HL-60 (cell line): ENCODE measurements around the gene LRRC74B.

Experiments used
- GABPA ChIP-seq: IDR thresholded peaks from 2 replicates; pipeline ENCODE4 v1.6.1; 2012; ENCODE audit warnings: low read depth
- POLR2AphosphoS5 ChIP-seq: IDR thresholded peaks from 2 replicates; pipeline ENCODE4 v1.6.1; 2012; ENCODE audit warnings: low read depth
- TF ChIP-seq, protein P1 (sequence below): IDR thresholded peaks from one replicate; pipeline ENCODE4 v1.5.1; 2011; ENCODE audit warnings: low read length, control low read depth, inconsistent platforms; ENCODE audit not compliant: insufficient read depth

DNA sequence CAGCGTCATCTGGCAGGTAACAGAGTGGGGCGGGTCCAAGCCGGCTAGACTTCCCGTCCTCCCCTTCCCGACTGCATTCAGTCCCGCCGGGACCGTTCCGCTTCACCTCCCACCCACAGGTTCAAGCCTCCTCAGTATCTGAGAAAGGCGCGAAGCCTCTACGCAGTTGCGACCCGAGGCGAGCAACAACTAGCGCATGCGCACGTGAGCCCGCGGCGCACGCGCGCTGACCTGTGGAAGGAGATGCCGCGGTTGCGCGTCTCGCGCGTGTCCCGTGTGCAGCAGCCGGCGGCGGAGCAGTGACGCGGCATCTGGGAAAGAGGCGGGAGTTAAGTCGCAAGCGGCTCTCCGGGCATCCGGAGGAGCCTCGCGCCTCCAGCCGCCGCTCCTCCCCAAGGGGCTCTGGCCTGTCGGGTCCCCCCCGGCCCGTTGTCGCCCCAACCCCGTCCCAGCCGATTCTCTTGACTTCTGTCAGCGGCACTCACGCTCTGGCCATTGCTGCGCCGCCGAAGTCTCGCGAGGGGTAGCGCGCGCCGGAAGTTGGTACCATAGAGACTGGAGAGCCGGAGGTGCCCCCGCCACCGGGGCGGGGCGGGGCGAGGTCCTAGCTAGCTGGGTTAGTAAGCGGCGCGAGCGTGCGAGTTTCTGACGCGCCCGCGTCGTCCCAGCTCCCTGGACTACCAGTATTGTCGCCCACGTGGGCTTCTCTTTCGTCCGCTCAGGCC is 44.0 kb upstream of the LRRC74B start, which contains the start of gene THAP7:
- TF ChIP-seq, protein P1, sequence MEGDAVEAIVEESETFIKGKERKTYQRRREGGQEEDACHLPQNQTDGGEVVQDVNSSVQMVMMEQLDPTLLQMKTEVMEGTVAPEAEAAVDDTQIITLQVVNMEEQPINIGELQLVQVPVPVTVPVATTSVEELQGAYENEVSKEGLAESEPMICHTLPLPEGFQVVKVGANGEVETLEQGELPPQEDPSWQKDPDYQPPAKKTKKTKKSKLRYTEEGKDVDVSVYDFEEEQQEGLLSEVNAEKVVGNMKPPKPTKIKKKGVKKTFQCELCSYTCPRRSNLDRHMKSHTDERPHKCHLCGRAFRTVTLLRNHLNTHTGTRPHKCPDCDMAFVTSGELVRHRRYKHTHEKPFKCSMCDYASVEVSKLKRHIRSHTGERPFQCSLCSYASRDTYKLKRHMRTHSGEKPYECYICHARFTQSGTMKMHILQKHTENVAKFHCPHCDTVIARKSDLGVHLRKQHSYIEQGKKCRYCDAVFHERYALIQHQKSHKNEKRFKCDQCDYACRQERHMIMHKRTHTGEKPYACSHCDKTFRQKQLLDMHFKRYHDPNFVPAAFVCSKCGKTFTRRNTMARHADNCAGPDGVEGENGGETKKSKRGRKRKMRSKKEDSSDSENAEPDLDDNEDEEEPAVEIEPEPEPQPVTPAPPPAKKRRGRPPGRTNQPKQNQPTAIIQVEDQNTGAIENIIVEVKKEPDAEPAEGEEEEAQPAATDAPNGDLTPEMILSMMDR, result no peak
- TF ChIP-seq POLR2AphosphoS5 (peak; percentile 81), GABPA (peak; percentile 80)
